AG09319 (cell line): ENCODE results near the gene PHTF1.

Experiments
- DNase-seq: peaks from one replicate; pipeline ENCODE4 v3.0.0-alpha.2; 2010; ENCODE audit warnings: low read depth; ENCODE audit errors: extremely low read depth
- TF ChIP-seq, protein P1 (sequence below): IDR thresholded peaks from 2 replicates; pipeline ENCODE4 v1.5.1; 2011; ENCODE audit warnings: low read depth, mild to moderate bottlenecking, inconsistent platforms, low read length, moderate library complexity

PHTF1 gene

DNA sequence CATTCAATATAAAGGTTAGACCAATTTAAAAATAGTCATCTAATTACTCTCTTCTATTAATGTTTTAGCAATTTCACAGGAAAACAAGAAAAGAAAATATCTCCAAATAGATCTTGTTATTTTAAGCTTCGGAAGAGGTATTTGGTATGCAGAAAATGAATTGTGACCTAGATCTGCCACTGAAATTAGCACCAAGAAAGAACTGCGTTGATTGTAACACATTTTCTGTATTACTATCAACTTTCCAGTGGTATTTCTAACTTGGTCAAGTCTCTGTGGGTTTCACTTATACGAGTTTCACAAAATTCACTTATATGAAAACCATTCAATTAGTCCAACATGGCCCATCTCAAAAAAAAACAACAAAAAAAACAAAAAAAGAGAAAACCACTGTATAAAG, 41.2 kb upstream of the PHTF1 start:
- no peak for DNase-seq
- TF ChIP-seq, protein P1, sequence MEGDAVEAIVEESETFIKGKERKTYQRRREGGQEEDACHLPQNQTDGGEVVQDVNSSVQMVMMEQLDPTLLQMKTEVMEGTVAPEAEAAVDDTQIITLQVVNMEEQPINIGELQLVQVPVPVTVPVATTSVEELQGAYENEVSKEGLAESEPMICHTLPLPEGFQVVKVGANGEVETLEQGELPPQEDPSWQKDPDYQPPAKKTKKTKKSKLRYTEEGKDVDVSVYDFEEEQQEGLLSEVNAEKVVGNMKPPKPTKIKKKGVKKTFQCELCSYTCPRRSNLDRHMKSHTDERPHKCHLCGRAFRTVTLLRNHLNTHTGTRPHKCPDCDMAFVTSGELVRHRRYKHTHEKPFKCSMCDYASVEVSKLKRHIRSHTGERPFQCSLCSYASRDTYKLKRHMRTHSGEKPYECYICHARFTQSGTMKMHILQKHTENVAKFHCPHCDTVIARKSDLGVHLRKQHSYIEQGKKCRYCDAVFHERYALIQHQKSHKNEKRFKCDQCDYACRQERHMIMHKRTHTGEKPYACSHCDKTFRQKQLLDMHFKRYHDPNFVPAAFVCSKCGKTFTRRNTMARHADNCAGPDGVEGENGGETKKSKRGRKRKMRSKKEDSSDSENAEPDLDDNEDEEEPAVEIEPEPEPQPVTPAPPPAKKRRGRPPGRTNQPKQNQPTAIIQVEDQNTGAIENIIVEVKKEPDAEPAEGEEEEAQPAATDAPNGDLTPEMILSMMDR: no peak

- TF ChIP-seq, protein P1: no peak
- no peak for DNase-seq
Observed at GRCh38 chr1:113797472-113797871, 38.2 kb upstream of the PHTF1 start.

- no peak for DNase-seq
- TF ChIP-seq, protein P1: no peak
Observed at GRCh38 chr1:113793878-113794834, 34.9 kb upstream of the PHTF1 start.

DNA sequence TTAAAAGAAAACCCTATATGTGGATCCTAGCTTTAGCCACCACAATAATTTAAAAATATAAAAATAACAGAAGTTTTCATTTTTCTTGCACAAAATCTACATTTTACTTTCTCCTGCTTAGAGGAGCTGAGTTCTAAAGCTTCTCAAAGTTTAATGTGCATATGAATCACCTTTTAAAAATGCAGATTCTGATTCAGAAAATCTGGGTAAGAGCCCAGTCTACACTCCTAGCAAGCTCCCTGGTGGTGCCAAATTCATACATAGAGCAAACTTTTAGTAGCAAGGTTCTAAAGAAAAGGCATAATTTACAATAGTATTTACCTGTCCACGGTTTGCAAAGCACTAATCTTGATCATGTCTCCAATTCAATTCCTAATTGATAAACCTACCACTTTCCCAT, 33.7 kb upstream of the PHTF1 start:
- TF ChIP-seq, protein P1: no peak
- no peak for DNase-seq

DNA sequence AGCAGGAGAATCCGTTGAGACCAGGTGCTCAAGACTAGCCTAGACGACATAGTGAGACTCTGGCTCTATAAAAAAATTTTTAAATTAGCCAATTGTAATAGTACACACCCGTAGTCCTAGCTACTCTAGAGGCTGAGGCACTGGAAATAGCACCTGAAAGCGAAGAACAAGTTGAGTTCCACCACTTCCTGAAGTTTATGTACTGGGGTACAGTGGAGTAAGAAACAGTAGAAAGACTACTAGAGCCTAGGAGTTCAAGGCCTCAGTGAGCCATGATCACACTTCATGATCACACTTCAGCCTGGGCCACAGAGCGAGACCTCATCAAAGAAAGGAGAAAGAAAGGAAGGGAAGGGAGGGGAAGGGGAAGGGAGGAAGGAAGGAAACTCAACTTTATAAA, 33.2 kb upstream of the PHTF1 start:
- DNase-seq: no peak
- TF ChIP-seq, protein P1: no peak

GRCh38 chr1:113788802-113789201, 29.5 kb upstream of the PHTF1 start:
- no peak for DNase-seq
- TF ChIP-seq, protein P1: no peak

DNA sequence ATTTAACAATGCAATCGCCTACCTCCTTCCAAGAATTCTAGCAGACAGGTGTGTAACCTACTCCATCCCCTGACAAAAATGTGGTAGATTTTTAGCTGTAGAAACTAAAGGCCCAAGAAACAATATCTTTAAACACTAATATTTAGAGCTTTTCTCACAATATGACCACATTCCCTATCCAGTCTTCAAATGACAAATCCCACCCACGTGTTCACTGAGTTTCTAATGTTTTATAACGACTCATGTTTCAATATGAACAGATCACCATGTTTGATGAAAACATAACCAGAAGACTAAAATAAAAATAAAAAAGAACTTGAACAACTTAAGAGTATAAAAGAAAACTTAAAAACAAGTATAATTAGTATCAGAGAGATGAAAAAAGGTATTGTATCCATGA, 28.4 kb upstream of the PHTF1 start:
- no peak for DNase-seq

More for the DNA sequence above, 28.4 kb upstream of the PHTF1 start:
- TF ChIP-seq, protein P1: no peak
